Keratinocyte (primary cell): Measurements from ENCODE around the gene KCNN3. TPM values are rescaled to one million over a fixed set of nuclear protein-coding genes. Genes with fewer than 3 reads are reported as not detected.

Source experiments
- DNase-seq: peaks from one replicate; pipeline ENCODE4 v3.0.0-alpha.2; 2011; ENCODE audit warnings: low read depth, missing footprints, low spot score
- FAIRE-seq: peaks from 2 replicates; lab custom pipeline; 2011; peaks lifted over from hg19 to GRCh38; lab: Jason Lieb, UNC
- H2AFZ ChIP-seq: 2 replicates; pipeline ENCODE4 v1.6.0; 2012; ENCODE audit warnings: low read length, control low read depth, inconsistent platforms; ENCODE audit not compliant: control insufficient read depth
- H3K27ac ChIP-seq: 2 replicates; pipeline ENCODE4 v1.5.1; 2011; ENCODE audit warnings: low read length; ENCODE audit not compliant: control insufficient read depth, insufficient read depth
- H3K27me3 ChIP-seq: 3 replicates; pipeline ENCODE4 v1.6.0; 2011; ENCODE audit warnings: low read length; ENCODE audit not compliant: control insufficient read depth, insufficient read depth; ENCODE audit errors: extremely low read depth
- H3K36me3 ChIP-seq, 2 experiments: 2 replicates in 1 of 2; 3 replicates in 1 of 2; pipeline ENCODE4 v1.5.1; 2011; ENCODE audit warnings: low read length in 2 of 2, mild to moderate bottlenecking in 1 of 2; ENCODE audit not compliant: control insufficient read depth in 2 of 2, insufficient read depth in 2 of 2; ENCODE audit errors: extremely low read depth in 1 of 2
- H3K4me1 ChIP-seq: 3 replicates; pipeline ENCODE4 v1.5.1; 2011; ENCODE audit warnings: low read length; ENCODE audit not compliant: control insufficient read depth, insufficient read depth; ENCODE audit errors: extremely low read depth
- H3K4me2 ChIP-seq: 3 replicates; pipeline ENCODE4 v1.6.0; 2011; ENCODE audit warnings: low read depth, low read length; ENCODE audit not compliant: control insufficient read depth, insufficient read depth; ENCODE audit errors: extremely low read depth
- H3K4me3 ChIP-seq, 3 experiments: fragments of 200-600 bp in 1 of 3; sonication (generic) in 1 of 3; 2 replicates in 2 of 3; 3 replicates in 1 of 3; pipeline ENCODE4 v1.5.1; 2011 to 2016; ENCODE audit warnings: low read length in 3 of 3, mild to moderate bottlenecking in 3 of 3, control low read depth in 2 of 3, inconsistent platforms in 1 of 3, low read depth in 1 of 3, mixed read lengths in 1 of 3, mixed run types in 1 of 3, moderate library complexity in 1 of 3; ENCODE audit not compliant: control insufficient read depth in 2 of 3, insufficient read depth in 2 of 3; ENCODE audit errors: extremely low read depth in 1 of 3
- H3K79me2 ChIP-seq: 2 replicates; pipeline ENCODE4 v1.6.0; 2012; ENCODE audit warnings: low read length; ENCODE audit not compliant: control insufficient read depth, insufficient read depth
- H3K9ac ChIP-seq: 3 replicates; pipeline ENCODE4 v1.6.0; 2011; ENCODE audit warnings: low read length; ENCODE audit not compliant: control insufficient read depth, insufficient read depth; ENCODE audit errors: extremely low read depth
- H3K9me1 ChIP-seq: 3 replicates; pipeline ENCODE4 v1.6.0; 2011; ENCODE audit warnings: low read length; ENCODE audit not compliant: control insufficient read depth, insufficient read depth; ENCODE audit errors: extremely low read depth
- H3K9me3 ChIP-seq: 2 replicates; pipeline ENCODE4 v1.5.1; 2012; ENCODE audit warnings: low read depth, low read length; ENCODE audit not compliant: control insufficient read depth
- H4K20me1 ChIP-seq: 3 replicates; pipeline ENCODE4 v1.6.0; 2011; ENCODE audit warnings: low read length; ENCODE audit not compliant: control insufficient read depth, insufficient read depth; ENCODE audit errors: extremely low read depth
- EZH2 ChIP-seq: IDR thresholded peaks from one replicate; pipeline ENCODE4 v1.6.1; 2012; ENCODE audit warnings: inconsistent platforms, mild to moderate bottlenecking, low read length, moderate library complexity
- dilution Hi-C: fragments of 300-500 bp; cut with MboI; formaldehyde crosslinking; loops from one replicate; pipeline ENCODE4 v1.7.0; 2020; ENCODE audit warnings: low sequenced_read_pairs; ENCODE audit not compliant: extremely low pct_ligation_motif_present
- polyA plus RNA-seq, 5 experiments: library from polyadenylated mRNA; depleted of rRNA in 3 of 5; stranded (reverse) in 3 of 5; stranded (forward) in 1 of 5; unstranded in 1 of 5; fragments of >200 nt; gene quantifications; 1 replicate in 1 of 5; 2 replicates in 3 of 5; 3 replicates in 1 of 5; pipeline versions ENCODE4 v1.2.1 to v1.2.3, GENCODE V29; 2011 to 2012; ENCODE audit warnings: missing spikeins in 2 of 5, low read depth in 1 of 5, low replicate concordance in 1 of 5
- TF ChIP-seq, protein P1 (sequence below), 3 experiments: IDR thresholded peaks in 1 of 3; conservative IDR thresholded peaks in 1 of 3; optimal IDR thresholded peaks in 1 of 3; 2 replicates in 2 of 3; 3 replicates in 1 of 3; pipeline versions ENCODE3 to v1.5.1; 2011; ENCODE audit warnings: low read length in 3 of 3, mild to moderate bottlenecking in 3 of 3, moderate library complexity in 2 of 3, control low read depth in 1 of 3, inconsistent platforms in 1 of 3; ENCODE audit not compliant: insufficient read depth in 2 of 3; ENCODE audit errors: extremely low read depth in 1 of 3

Gene KCNN3
- polyA plus RNA-seq, 1 donor (not counting 4 experiments of a cell fraction or from before 2014, with no cell fraction given) = 0.05 TPM

DNA sequence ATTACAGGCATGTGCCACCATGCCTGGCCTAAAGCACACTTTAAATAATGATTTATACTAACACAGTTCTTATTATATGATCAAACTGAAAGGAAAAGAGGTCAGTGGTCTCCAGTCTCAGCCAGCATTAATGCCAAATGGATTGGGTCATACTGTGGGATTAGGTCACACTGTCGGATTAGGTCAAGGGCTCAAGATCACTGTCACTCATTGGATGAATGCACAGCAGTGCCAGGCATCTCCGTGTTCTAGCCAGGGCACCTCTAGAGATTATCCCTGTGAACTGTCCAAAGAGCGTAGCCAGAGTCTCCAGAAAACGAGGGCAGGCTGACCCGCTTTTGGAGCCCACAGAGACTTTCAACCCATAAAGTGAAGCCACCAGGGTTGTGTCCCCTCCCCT, 70.9 kb downstream of the KCNN3 start:
- no peak overlapping the region for H3K9ac ChIP-seq
- no peak overlapping the region for H3K4me2 ChIP-seq
- H3K9me1 ChIP-seq = no peaks in the 10 kb centered on the region
- H3K27ac ChIP-seq = no peak overlapping the region
- FAIRE-seq (no peak), DNase-seq (no peak)
- TF ChIP-seq, protein P1, sequence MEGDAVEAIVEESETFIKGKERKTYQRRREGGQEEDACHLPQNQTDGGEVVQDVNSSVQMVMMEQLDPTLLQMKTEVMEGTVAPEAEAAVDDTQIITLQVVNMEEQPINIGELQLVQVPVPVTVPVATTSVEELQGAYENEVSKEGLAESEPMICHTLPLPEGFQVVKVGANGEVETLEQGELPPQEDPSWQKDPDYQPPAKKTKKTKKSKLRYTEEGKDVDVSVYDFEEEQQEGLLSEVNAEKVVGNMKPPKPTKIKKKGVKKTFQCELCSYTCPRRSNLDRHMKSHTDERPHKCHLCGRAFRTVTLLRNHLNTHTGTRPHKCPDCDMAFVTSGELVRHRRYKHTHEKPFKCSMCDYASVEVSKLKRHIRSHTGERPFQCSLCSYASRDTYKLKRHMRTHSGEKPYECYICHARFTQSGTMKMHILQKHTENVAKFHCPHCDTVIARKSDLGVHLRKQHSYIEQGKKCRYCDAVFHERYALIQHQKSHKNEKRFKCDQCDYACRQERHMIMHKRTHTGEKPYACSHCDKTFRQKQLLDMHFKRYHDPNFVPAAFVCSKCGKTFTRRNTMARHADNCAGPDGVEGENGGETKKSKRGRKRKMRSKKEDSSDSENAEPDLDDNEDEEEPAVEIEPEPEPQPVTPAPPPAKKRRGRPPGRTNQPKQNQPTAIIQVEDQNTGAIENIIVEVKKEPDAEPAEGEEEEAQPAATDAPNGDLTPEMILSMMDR (optimal IDR thresholded peaks at IDR 0.05 in 1 of 3, IDR thresholded peaks at IDR 0.05 in 1 of 3, conservative IDR thresholded peaks at IDR 0.05 in 1 of 3; ENCODE audit: extremely low read depth in 1 of 3, insufficient read depth in 2 of 3, low read length in 3 of 3) = no peak
- TF ChIP-seq EZH2 = no peak
- H3K27me3 ChIP-seq = peaks cover 17% of the 10 kb centered on the region
- H2AFZ ChIP-seq = no peak overlapping the region
- H3K4me3 ChIP-seq = no peak overlapping the region
- H3K4me1 ChIP-seq = peaks cover 6% of the 10 kb centered on the region
- dilution Hi-C loops = no loop called here
- H3K79me2 ChIP-seq = no peaks in the 10 kb centered on the region
- no peaks in the 10 kb centered on the region for H4K20me1 ChIP-seq
- no peaks in the 10 kb centered on the region for H3K36me3 ChIP-seq
- H3K9me3 ChIP-seq = no peaks in the 10 kb centered on the region

DNA sequence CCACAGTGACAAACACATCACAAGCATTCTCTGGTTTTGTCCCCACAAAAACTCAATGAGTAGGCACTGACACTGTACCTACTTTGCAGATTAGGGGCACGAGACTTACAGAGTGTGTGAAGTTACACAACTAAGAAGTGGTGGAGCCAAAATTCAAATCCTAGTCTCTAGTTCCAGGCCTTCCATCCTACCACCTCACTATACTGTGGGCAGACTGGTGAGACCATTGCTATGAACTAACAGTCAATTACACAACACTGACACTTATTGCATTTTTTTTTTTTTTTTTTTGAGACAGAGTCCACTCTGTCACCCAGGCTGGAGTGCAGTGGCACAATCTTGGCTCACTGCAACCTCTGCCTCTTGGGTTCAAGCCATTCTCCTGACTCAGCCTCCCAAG, 71.4 kb downstream of the KCNN3 start:
- no peaks in the 10 kb centered on the region for H3K79me2 ChIP-seq
- no peak for TF ChIP-seq EZH2
- peaks cover 12% of the 10 kb centered on the region for H3K27me3 ChIP-seq
- DNase-seq = no peak
- H3K4me2 ChIP-seq = no peak overlapping the region
- H3K9me3 ChIP-seq = no peaks in the 10 kb centered on the region
- H3K27ac ChIP-seq = no peak overlapping the region
- FAIRE-seq = no peak
- H3K9me1 ChIP-seq = no peaks in the 10 kb centered on the region
- no peak overlapping the region for H3K4me3 ChIP-seq
- H3K4me1 ChIP-seq = peaks cover 6% of the 10 kb centered on the region
- no peaks in the 10 kb centered on the region for H3K36me3 ChIP-seq
- H3K9ac ChIP-seq = no peak overlapping the region
- H4K20me1 ChIP-seq = no peaks in the 10 kb centered on the region
- dilution Hi-C loops = no loop called here
- no peak overlapping the region for H2AFZ ChIP-seq

DNA sequence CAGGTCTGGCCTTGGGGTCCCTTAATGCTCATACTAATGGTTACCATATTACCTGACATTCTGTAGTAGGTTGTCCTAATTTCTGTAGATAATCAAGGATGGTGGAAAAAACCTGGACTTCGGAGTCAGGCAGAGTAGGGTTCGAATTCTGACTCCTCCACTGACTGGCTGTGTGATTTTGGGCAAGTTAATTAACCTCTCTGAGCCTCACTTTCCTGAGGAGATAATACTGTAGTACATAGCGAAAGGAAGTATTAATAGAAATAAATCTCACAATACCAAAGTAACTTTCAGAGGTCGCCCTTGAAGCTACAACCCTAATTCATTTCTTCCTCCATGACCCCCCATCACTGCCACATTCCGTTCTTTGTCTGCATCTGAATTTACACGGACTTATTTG, 72.9 kb downstream of the KCNN3 start:
- no peaks in the 10 kb centered on the region for H4K20me1 ChIP-seq
- no peak overlapping the region for H3K9ac ChIP-seq
- H3K4me3 ChIP-seq = no peak overlapping the region
- DNase-seq (no peak), FAIRE-seq (no peak)
- H3K9me3 ChIP-seq = no peaks in the 10 kb centered on the region
- dilution Hi-C loops = no loop called here
- H3K27ac ChIP-seq = no peak overlapping the region
- H3K4me2 ChIP-seq = no peak overlapping the region
- no peak for TF ChIP-seq EZH2
- TF ChIP-seq, protein P1 (optimal IDR thresholded peaks at IDR 0.05 in 1 of 3, IDR thresholded peaks at IDR 0.05 in 1 of 3, conservative IDR thresholded peaks at IDR 0.05 in 1 of 3; ENCODE audit: extremely low read depth in 1 of 3, insufficient read depth in 2 of 3, low read length in 3 of 3) = no peak
- peaks cover 6% of the 10 kb centered on the region for H3K4me1 ChIP-seq
- H3K27me3 ChIP-seq = peaks cover 16% of the 10 kb centered on the region
- H3K79me2 ChIP-seq = no peaks in the 10 kb centered on the region
- no peaks in the 10 kb centered on the region for H3K36me3 ChIP-seq
- H2AFZ ChIP-seq = no peak overlapping the region
- no peaks in the 10 kb centered on the region for H3K9me1 ChIP-seq
